Fibroblast of pulmonary artery (primary cell): ENCODE results near the gene PACSIN1.

ENCODE experiments used
- DNase-seq: peaks from one replicate; pipeline ENCODE4 v3.0.0-alpha.2; 2010; ENCODE audit warnings: low read depth
- H3K4me3 ChIP-seq: replicated peaks from 2 replicates; pipeline ENCODE4 v1.5.1; 2011; ENCODE audit warnings: low read depth, mild to moderate bottlenecking, control low read depth, low read length, moderate library complexity
- CTCF ChIP-seq: IDR thresholded peaks from 2 replicates; pipeline ENCODE4 v1.5.1; 2011; ENCODE audit warnings: mild to moderate bottlenecking, control low read depth, low read length, inconsistent platforms; ENCODE audit errors: missing control alignments

Gene PACSIN1

GRCh38 chr6:34527751-34528670 lies 62.1 kb downstream of the PACSIN1 start:
- DNase-seq, result no peak
- TF ChIP-seq CTCF, result no peak
- no peak overlapping the region for H3K4me3 ChIP-seq

GRCh38 chr6:34528996-34529664 lies 63.3 kb downstream of the PACSIN1 start:
- TF ChIP-seq CTCF, result no peak
- no peak overlapping the region for H3K4me3 ChIP-seq
- no peak for DNase-seq

GRCh38 chr6:34529665-34530327 lies 63.9 kb downstream of the PACSIN1 start:
- DNase-seq, result no peak
- no peak for TF ChIP-seq CTCF
- H3K4me3 ChIP-seq, result no peak overlapping the region

GRCh38 chr6:34530753-34531365 lies 65.0 kb downstream of the PACSIN1 start:
- TF ChIP-seq CTCF, result no peak
- H3K4me3 ChIP-seq, result no peak overlapping the region
- DNase-seq, result no peak

GRCh38 chr6:34531580-34532201 lies 65.8 kb downstream of the PACSIN1 start:
- DNase-seq, result peak; percentile 62

More at GRCh38 chr6:34531580-34532201, 65.8 kb downstream of the PACSIN1 start:
- H3K4me3 ChIP-seq, result peak overlapping the region; percentile 10
- no peak for TF ChIP-seq CTCF
